Fibroblast of skin of left quadriceps (primary cell): ENCODE measurements around the gene LAMTOR1.
A peak's percentile ranks its signal among the peaks of the same experiment; 100 is the strongest.
"Not testable (repeated sequence)": the region's sequence is repeated elsewhere in the genome, so short reads cannot be mapped to it uniquely, and the experiment has no call there.

ENCODE experiments used
- DNase-seq, 2 experiments: peaks; one replicate each; pipeline ENCODE4 v3.0.0-alpha.2; 2013; ENCODE audit warnings: low read depth in 2 of 2

Gene LAMTOR1

GRCh38 chr11:72102946-72103753 is at the start of gene LAMTOR1:
Gene LAMTOR1 (minus strand): TSS chr11:72103297. CDS start chr11:72103224, 73 bp downstream.
- peak; percentile 98 for DNase-seq

- DNase-seq: no peak
Measured at GRCh38 chr11:72150882-72151281, 47.8 kb upstream of the LAMTOR1 start.

GRCh38 chr11:72146625-72147024 is 43.5 kb upstream of the LAMTOR1 start:
- no peak for DNase-seq

- peak; percentile 61 to 69 for DNase-seq
Measured at GRCh38 chr11:72144807-72145565, 41.9 kb upstream of the LAMTOR1 start.

- DNase-seq: not testable (repeated sequence)
Measured at GRCh38 chr11:72142543-72142942, 39.4 kb upstream of the LAMTOR1 start.

- DNase-seq: not testable (repeated sequence)
Measured at GRCh38 chr11:72142086-72142485, 39.0 kb upstream of the LAMTOR1 start.

GRCh38 chr11:72141066-72141465 is 38.0 kb upstream of the LAMTOR1 start:
- peak; percentile 76 to 80 for DNase-seq

GRCh38 chr11:72140661-72141060 is 37.6 kb upstream of the LAMTOR1 start:
- no peak for DNase-seq

GRCh38 chr11:72139500-72139899 is 36.4 kb upstream of the LAMTOR1 start:
- DNase-seq: no peak

- DNase-seq: no peak
Measured at GRCh38 chr11:72138821-72139390, 35.8 kb upstream of the LAMTOR1 start.

GRCh38 chr11:72136684-72137262 is 33.7 kb upstream of the LAMTOR1 start:
- no peak for DNase-seq

GRCh38 chr11:72135891-72136683 is 33.0 kb upstream of the LAMTOR1 start:
- no peak for DNase-seq

- DNase-seq: not testable (repeated sequence)
Measured at GRCh38 chr11:72135473-72135872, 32.4 kb upstream of the LAMTOR1 start, which contains the start of gene FOLR3. Gene FOLR3 (plus strand): TSS chr11:72135725. CDS start chr11:72135953, 228 bp downstream.

GRCh38 chr11:72132646-72133045 is 29.5 kb upstream of the LAMTOR1 start:
- DNase-seq: no peak

- no peak for DNase-seq
Measured at GRCh38 chr11:72129381-72129780, 26.3 kb upstream of the LAMTOR1 start.

GRCh38 chr11:72127923-72128322 is 24.8 kb upstream of the LAMTOR1 start:
- no peak for DNase-seq

GRCh38 chr11:72125956-72126355 is 22.9 kb upstream of the LAMTOR1 start:
- DNase-seq: no peak

GRCh38 chr11:72124046-72124445 is 20.9 kb upstream of the LAMTOR1 start:
- DNase-seq: no peak

- no peak for DNase-seq
Measured at GRCh38 chr11:72123117-72123653, 20.1 kb upstream of the LAMTOR1 start.

- DNase-seq: no peak
Measured at GRCh38 chr11:72122607-72123006, 19.5 kb upstream of the LAMTOR1 start.

- DNase-seq: no peak
Measured at GRCh38 chr11:72120930-72121329, 17.8 kb upstream of the LAMTOR1 start.
